NCI-H1930 (cell line): ENCODE results near the gene SLC2A11.

Source experiments
- DNase-seq, 2 experiments: peaks; one replicate each; lab custom pipeline; 2025; lab: John Stamatoyannopoulos, UW

SLC2A11 gene

DNA sequence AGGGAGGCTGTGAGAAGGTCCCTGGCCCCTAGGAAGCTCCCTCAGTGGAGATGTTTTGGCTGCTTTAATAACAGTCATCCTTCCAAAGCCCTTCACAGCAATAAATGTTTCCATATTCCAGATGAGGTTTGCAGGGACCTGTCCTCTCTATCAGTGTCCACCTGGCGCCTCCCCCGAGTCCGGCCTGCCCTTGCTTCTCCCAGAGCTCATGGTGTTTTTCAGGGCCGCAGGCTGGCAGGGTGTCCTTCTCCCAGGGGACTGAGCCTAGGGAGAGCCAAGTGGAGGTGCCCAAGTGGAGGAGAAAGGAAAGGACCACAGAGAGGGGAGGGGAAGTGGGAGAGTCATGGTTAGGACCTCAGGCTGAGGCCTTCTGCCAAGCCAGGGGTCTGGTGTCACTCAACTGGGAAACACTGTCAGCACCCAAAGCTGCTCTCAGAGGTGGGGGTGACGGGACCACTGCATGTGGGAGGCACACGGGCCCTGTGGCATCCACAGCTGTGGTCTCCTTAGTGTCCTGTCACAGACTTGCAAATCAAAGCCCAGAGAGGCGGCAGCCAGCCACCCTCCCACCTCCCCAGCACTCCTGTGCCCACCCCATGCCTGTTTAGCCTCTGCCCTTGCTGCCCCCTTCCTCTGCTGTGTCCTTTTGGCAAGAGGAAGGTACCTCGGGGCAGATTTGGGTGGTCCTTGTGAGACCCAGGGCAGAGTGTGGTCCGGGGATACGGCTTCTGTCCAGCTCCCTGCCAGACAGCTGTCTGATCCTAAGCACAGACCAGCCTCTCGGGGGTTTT is 25.3 kb upstream of the SLC2A11 start:
- no peak for DNase-seq

GRCh38 chr22:23833017-23833751 is 24.5 kb upstream of the SLC2A11 start:
- no peak for DNase-seq

DNA sequence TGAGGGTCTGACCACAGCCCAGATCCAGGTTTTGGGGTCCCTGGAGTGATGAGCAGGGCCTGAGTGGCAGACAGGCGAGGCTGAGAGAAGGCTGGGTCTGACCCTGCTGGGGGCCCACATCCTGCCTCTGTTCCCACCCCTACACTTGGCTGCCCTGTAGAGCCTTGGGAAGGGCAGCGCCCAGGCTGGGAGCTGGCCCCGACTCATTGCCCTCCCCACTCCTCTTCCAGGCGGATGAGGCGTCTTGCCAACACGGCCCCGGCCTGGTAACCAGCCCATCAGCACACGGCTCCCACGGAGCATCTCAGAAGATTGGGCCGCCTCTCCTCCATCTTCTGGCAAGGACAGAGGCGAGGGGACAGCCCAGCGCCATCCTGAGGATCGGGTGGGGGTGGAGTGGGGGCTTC is 23.8 kb upstream of the SLC2A11 start:
- DNase-seq = no peak

GRCh38 chr22:23834406-23834792 is 23.3 kb upstream of the SLC2A11 start:
- no peak for DNase-seq

DNA sequence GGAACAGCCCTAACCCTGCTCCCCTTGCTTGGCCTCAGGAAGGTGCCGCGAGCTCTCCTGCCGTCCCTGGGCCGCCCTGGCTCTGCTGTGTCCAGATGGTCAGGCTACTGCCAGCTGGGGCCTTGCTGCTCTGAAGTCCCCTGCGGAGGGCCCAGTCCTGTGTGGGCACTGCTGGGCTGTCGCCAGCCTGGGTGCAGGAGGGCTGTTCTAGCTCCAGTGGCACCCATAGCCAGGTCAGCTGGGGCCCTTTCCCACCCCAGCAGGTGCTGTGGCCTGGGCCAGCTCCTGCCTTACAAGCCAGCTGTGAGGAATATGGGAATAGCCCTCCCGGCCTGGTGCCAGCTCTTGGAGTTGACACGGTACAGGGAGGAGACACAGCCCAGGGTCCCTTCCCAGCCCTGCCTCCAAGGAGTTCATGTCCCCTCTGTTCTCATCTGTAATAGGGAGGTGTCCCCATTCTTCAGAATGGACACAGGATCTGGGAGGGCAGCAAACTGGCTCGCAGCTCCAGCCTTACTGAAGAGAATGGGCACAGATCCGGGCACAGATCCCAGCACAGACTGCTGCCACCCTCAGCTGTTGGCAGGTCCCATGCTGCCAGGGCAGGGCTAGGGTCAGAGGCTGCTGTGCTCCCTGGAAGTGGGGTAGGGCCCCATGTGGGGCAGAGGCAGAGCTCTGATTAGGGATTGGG is 22.7 kb upstream of the SLC2A11 start:
- DNase-seq = no peak

GRCh38 chr22:23835484-23836144 is 22.1 kb upstream of the SLC2A11 start:
- no peak for DNase-seq

GRCh38 chr22:23836281-23836680 is 21.4 kb upstream of the SLC2A11 start:
- DNase-seq = no peak

GRCh38 chr22:23836692-23837495 is 20.8 kb upstream of the SLC2A11 start:
- no peak for DNase-seq

- DNase-seq = no peak
Measured at GRCh38 chr22:23837496-23837859, 20.2 kb upstream of the SLC2A11 start.

- DNase-seq = no peak
Measured at GRCh38 chr22:23837911-23838680, 19.6 kb upstream of the SLC2A11 start.

GRCh38 chr22:23838681-23839468 is 18.8 kb upstream of the SLC2A11 start, which contains the start of gene DERL3:
Gene DERL3, minus strand, starts transcription at chr22:23839006. Its CDS starts 19 bp downstream, at chr22:23838987.
- peak; percentile 96 to 98 for DNase-seq

DNA sequence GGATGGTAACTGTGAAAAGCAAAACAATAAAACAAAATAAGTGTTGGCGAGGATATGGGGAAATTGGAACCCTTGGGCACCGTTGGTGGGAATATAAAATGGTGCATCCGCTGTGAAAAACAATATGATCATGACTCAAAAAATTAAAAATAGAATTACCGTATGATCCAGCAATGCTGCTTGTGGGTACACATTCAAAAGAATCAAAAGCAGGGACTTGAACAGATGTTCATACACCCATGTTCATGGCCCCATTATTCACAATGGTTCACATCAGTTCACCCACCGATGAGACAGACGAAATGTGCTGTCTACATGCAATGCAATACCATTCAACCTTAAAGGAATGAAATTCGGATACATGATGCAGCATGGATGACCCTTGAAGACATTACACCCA is 17.6 kb upstream of the SLC2A11 start:
- DNase-seq = no peak

DNA sequence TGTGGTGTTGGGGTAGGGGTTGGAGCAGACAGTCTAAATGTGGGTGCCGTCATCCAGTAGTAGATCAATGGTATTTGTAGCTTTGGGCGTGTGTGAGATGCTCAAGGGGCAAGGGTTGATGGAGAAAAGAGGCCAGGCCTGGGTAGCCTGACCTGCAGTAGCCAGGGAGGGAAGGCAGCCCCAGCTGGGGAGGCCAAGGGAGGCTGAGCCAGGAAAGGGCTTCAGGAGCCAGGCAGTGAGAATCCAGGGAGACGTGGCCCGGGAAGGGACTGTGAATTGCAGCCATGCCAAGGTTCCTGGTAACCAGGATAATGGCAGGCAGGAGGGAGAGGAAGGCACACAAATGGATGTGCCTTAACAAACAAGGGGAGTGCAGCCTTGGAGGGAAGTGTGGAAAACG is 16.4 kb upstream of the SLC2A11 start:
- DNase-seq = no peak

- DNase-seq = no peak
Measured at GRCh38 chr22:23841736-23842445, 15.8 kb upstream of the SLC2A11 start.

DNA sequence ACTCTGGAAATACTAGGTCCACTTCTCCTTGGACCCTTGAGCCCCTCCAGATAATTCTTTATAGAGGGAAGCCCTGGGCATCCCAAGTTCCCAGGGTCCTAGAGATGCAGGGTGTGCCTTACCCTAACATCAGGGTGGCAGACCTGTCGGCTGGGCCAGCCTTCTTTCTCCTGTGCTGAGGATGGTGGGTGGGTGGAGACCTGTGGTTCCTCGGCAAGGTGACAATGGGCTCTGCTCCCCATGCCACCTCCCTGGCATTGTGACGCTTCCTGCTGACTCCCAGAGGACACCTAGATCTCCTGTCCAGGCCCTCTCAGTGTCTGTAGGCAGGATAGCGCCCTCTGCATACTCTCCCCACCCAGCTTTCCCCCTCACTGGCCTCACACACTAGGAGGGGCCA is 15.1 kb upstream of the SLC2A11 start:
- DNase-seq = no peak

DNA sequence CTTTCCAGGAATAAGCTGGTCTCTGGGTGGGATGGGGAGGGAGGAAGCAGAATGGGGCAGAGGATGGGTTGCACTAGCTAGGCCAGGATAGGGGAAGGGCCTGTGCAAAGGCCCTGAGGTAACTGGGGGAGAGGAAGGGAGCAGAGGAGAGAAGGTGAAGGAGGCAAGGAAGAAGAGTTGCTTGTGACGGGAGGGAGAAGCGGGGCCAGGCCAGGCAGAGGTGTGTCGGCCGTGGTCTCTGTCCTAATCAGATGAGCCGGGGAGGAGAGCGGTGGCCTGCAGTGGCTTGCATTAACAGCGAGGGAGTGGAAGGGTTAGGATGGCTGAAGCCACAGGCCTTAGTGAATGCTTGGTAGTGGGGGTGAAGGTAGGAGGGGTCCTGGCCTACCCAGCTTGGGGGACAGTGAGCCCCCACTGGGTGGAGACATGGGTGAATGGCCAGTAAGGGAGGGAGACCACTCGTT is 12.9 kb upstream of the SLC2A11 start:
- DNase-seq = no peak

- no peak for DNase-seq
Measured at GRCh38 chr22:23845265-23846080, 12.2 kb upstream of the SLC2A11 start.

DNA sequence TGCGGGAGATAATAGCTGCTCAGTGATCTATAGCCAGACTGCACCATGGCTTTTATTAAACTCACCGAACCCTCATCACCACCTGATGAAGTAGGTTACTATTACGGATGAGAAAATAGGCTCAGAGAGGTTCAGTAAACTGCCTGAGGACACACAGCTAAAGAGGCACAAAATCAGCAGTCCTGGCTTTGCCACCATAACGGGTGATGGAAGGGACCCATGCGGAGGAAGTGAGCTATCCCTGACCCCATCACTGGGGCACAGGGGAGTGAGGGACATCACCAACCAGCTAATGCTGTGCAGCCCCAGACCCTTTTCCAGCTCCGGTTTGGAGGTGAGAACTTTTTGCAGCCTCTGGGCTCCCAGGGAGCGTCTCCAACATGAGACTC is 11.6 kb upstream of the SLC2A11 start:
- DNase-seq = no peak
